GM21367 (cell line): ENCODE results near the gene SORD.

Source experiments
- ATAC-seq: cut with Tn5 transposase; IDR thresholded peaks from one replicate; pipeline ENCODE4 v1.9.1; 2021; ENCODE audit not compliant: unreplicated experiment

The SORD gene

DNA sequence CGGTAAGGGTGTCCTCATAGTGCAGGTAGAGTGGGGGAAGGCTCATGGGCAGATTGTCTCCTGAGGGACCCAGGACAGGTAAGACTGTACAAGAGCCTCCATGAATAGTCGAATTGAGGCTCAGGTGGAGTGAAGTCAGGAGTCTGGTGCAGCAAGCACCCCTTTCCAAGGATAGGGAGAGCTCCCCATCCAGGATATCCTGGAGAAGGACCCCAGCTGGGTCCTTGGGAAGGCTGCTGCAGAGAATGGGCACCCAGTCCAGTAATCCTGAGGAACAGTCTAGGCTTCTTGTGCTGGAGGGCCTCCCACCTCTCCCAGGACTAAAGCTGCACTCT, 91.7 kb downstream of the SORD start:
- ATAC-seq = no peak

GRCh38 chr15:45115312-45115820, 92.4 kb downstream of the SORD start:
- ATAC-seq = no peak

DNA sequence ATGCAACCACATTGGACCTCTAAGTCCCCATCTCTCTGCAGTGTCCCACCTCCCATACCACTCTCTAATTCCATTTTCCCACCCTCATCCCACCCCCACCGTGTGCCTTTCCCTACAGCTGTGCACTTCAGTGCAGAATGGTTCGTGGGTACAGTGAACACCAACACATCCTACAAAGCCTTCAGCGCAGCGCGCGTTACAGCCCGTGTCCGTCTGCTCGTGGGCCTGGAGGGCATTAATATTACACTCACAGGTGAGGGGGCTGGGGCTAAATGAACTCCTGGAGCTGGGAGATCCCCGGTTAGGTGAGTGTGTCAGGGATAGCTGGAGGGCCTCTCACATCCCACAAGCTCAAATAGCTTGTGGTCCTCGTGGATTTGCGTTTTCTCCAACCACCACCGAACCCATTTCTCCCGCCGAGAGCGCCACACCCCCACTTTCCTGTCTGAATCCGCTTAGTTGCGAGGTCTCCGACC, 93.0 kb downstream of the SORD start:
- ATAC-seq = no peak

- no peak for ATAC-seq
These were observed 93.7 kb downstream of the SORD start for GRCh38 chr15:45116482-45117307.

- ATAC-seq = no peak
These were observed 94.5 kb downstream of the SORD start for GRCh38 chr15:45117308-45118130.

DNA sequence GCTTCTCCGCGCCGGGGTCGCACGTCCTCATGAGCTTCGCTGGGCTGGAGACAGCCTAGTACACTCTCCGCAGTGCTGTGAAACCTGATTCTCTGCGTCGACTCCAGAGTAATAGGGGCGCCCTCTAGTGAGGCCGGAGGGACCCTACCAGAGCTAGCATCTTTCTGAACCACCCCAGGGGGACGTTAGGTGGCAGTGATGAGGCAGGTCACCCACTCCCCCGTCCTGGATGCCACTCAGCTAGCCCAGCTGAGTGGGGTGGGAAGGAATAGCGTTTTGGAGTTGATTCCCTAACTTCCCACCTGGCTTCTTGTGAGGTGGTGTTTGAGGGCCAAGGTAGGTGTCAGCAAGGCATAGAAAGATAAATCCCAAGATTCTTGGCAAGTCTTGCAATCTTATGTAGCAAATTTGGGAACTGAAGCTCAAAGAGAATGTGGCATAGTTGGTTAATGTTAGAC, 95.2 kb downstream of the SORD start:
- ATAC-seq = peak; percentile 87

- no peak for ATAC-seq
These were observed 96.0 kb downstream of the SORD start for GRCh38 chr15:45118996-45119395.

DNA sequence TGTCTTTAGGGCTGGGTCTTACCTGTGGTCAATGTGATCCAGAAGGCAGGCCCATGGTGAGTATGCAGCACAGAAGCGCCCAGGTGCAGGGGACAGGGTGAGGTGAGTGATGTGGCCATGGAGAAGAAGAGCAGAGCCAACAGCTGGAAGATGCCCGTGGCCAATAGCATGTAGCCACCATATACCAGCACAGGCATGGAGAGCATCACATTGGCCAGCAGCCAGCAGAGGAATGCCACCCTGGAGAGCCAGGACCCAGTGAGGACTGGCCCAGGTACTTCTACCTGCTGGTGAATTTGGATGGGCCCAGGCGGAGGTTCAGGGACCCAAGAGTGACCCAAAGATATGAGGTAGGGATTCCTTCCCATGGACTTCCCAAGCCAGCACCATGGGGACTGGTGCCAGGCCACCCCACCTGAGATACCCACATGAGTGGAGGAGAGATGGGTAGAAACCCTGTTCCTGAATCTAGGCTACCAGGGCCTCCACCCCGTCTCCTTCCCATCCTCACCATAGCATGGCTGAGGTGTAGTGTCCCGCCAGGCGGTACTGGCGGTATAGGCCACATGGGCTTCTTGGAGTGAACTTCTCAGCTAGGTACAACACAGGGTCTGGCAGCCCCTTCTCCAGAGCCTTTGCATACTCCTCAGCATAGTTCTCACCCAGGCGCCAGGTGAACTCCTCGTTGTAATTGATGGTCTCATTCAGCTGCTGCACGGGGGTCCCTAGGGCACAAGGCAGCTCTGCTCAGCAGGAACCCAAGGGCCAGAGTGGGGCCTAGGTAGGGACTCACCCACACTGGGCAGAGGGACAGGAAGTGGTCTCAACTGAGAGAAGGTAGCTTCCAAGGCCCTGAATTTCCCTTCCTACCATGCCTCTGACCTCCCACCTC, 97.3 kb downstream of the SORD start:
- no peak for ATAC-seq

DNA sequence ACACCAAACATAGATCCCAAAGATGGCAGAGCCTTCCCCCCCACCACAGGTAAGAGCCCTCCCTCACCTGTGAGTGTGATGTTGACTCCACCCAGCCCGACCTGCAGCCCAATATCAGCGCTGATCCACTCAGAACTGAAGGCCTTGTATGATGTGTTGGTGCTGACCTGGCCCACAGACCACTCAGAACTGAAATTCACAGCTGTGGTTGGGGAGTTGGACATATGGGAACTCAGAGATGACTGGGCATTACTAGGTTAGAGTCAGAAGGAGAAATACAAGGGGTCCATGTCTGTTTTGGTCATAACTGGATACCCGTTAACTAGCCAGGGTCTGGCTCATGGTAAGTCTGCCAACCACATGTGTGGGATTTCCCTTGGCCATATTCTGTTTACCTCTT, 98.0 kb downstream of the SORD start:
- ATAC-seq = no peak

- ATAC-seq = no peak
These were observed 98.9 kb downstream of the SORD start for GRCh38 chr15:45121706-45122417.

- no peak for ATAC-seq
These were observed 99.7 kb downstream of the SORD start for GRCh38 chr15:45122719-45123118.

- no peak for ATAC-seq
These were observed 100.4 kb downstream of the SORD start for GRCh38 chr15:45123397-45123796.

DNA sequence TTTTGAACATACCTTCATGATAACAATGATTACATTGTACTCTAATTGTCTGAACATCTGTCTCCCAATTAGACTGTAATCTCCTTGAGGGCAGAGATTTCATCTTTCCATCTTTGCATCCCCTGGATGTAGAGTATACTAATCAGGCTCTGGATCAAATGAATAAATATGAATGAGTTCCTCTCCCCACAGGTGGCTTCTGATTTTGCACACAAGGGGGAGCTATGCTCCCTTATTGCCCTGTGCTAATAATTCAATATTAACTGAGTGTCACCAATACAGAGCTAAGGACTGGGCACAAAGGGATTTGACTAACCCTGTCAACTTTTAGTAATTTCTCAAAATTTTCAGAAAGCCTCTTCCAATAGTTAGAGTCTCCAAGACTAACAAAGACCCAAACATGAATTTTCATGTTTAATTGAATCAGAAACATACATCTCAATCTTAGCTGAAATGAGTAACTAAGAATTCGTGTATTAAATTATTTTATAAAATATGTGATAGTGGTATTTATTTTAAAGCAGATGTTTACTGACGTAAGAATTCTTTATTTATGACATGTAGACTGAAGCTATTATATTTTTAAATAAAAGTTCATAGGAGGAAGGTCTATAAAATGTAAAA, 103.7 kb downstream of the SORD start:
- ATAC-seq = no peak
